ENCODE data around the gene ZSWIM3.
A peak's percentile ranks its signal among the peaks of the same experiment; 100 is the strongest.

ZSWIM3 gene

GRCh38 chr20:45905505-45906079 lies 48.2 kb downstream of the ZSWIM3 start:
- DNase-seq (ENCODE audit: low read depth), result peak; percentile 57
- no peak overlapping the region for H3K4me3 ChIP-seq (replicated peaks; ENCODE audit: low read depth, low read length)
- no peak for TF ChIP-seq CTCF (IDR thresholded peaks at IDR 0.05; ENCODE audit: low read length, missing control alignments)

GRCh38 chr20:45907219-45907948 lies 50.0 kb downstream of the ZSWIM3 start:
- no peak for DNase-seq (ENCODE audit: low read depth)
- H3K4me3 ChIP-seq (replicated peaks; ENCODE audit: low read depth, low read length), result no peak overlapping the region
- no peak for TF ChIP-seq CTCF (IDR thresholded peaks at IDR 0.05; ENCODE audit: low read length, missing control alignments)

GRCh38 chr20:45908084-45908483 lies 50.7 kb downstream of the ZSWIM3 start:
- H3K4me3 ChIP-seq (replicated peaks; ENCODE audit: low read depth, low read length), result no peak overlapping the region
- DNase-seq (ENCODE audit: low read depth), result no peak
- no peak for TF ChIP-seq CTCF (IDR thresholded peaks at IDR 0.05; ENCODE audit: low read length, missing control alignments)

- no peak overlapping the region for H3K4me3 ChIP-seq (replicated peaks; ENCODE audit: low read depth, low read length)
- TF ChIP-seq CTCF (IDR thresholded peaks at IDR 0.05; ENCODE audit: low read length, missing control alignments), result no peak
- no peak for DNase-seq (ENCODE audit: low read depth)
Measured at GRCh38 chr20:45909336-45909808, 52.0 kb downstream of the ZSWIM3 start.

- no peak for DNase-seq (ENCODE audit: low read depth)
- no peak for TF ChIP-seq CTCF (IDR thresholded peaks at IDR 0.05; ENCODE audit: low read length, missing control alignments)
- peak overlapping the region; percentile 38 for H3K4me3 ChIP-seq (replicated peaks; ENCODE audit: low read depth, low read length)
Measured at GRCh38 chr20:45909817-45910669, 52.6 kb downstream of the ZSWIM3 start.

GRCh38 chr20:45910670-45911485 lies 53.5 kb downstream of the ZSWIM3 start:
- no peak for TF ChIP-seq CTCF (IDR thresholded peaks at IDR 0.05; ENCODE audit: low read length, missing control alignments)

More at GRCh38 chr20:45910670-45911485, 53.5 kb downstream of the ZSWIM3 start:
- peak overlapping the region; percentile 71 for H3K4me3 ChIP-seq (replicated peaks; ENCODE audit: low read depth, low read length)
- peak; percentile 100 for DNase-seq (ENCODE audit: low read depth)
